NB4 (cell line): ENCODE results near the gene SLC9A4.

Source experiments
- CTCF ChIP-seq: IDR thresholded peaks from one replicate; pipeline ENCODE4 v1.5.1; 2012; ENCODE audit warnings: low read depth, low read length
- MAX ChIP-seq: IDR thresholded peaks from 2 replicates; pipeline ENCODE4 v1.6.1; 2011; ENCODE audit warnings: low read depth, low read length
- MYC ChIP-seq: IDR thresholded peaks from 2 replicates; pipeline ENCODE4 v1.6.1; 2011; ENCODE audit warnings: low read depth, low read length
- POLR2A ChIP-seq: IDR thresholded peaks from 2 replicates; pipeline ENCODE4 v1.6.1; 2011; ENCODE audit warnings: mild to moderate bottlenecking; ENCODE audit not compliant: insufficient read length; ENCODE audit errors: extremely low read depth

- no peak for TF ChIP-seq CTCF
- TF ChIP-seq POLR2A = no peak
- no peak for TF ChIP-seq MAX
- TF ChIP-seq MYC = no peak
These were observed 71.2 kb downstream of the SLC9A4 start for GRCh38 chr2:102544182-102544581.
